SK-N-SH treated with all-trans-retinoic acid at 6 μM for 48 hours (cell line): Measurements from ENCODE around the gene AP4S1.

Experiments used
- ATAC-seq: fragments of 200-7000 bp; cut with Tn5 transposase; 3 replicates; pipeline ENCODE4 v1.9.1; 2020; ENCODE audit warnings: mild to moderate bottlenecking, moderate library complexity
- BACH2 ChIP-seq: fragments of 250-450 bp; sonication (Bioruptor Pico); IDR thresholded peaks from 2 replicates; pipeline ENCODE4 v1.9.0; 2021; ENCODE audit warnings: mild to moderate bottlenecking, borderline replicate concordance
- CSDC2 ChIP-seq: fragments of 250-450 bp; sonication (Bioruptor Pico); IDR thresholded peaks from 2 replicates; pipeline ENCODE4 v1.5.0; 2020; ENCODE audit warnings: mild to moderate bottlenecking, moderate library complexity
- ESRRG ChIP-seq: fragments of 250-450 bp; sonication (Bioruptor Pico); IDR thresholded peaks from 2 replicates; pipeline ENCODE4 v1.6.1; 2021; ENCODE audit warnings: mild to moderate bottlenecking
- ISL1 ChIP-seq: fragments of 250-450 bp; sonication (Bioruptor Pico); IDR thresholded peaks from 2 replicates; pipeline ENCODE4 v2.1.2; 2022; ENCODE audit warnings: mild to moderate bottlenecking, moderate library complexity
- OSR1 ChIP-seq: fragments of 250-450 bp; sonication (Bioruptor Pico); IDR thresholded peaks from 2 replicates; pipeline ENCODE4 v1.8.0; 2022; ENCODE audit warnings: moderate library complexity, mild to moderate bottlenecking, inconsistent platforms
- PPARA ChIP-seq: fragments of 250-450 bp; sonication (Bioruptor Pico); IDR thresholded peaks from 2 replicates; pipeline ENCODE4 v1.5.0; 2020; ENCODE audit warnings: mild to moderate bottlenecking, borderline replicate concordance
- RARB ChIP-seq: fragments of 250-450 bp; sonication (Bioruptor Pico); IDR thresholded peaks from 2 replicates; pipeline ENCODE4 v1.8.0; 2021; ENCODE audit warnings: mild to moderate bottlenecking, moderate library complexity
- SNAI2 ChIP-seq: fragments of 250-450 bp; sonication (Bioruptor Pico); IDR thresholded peaks from 2 replicates; pipeline ENCODE4 v1.5.0; 2020; ENCODE audit warnings: mild to moderate bottlenecking, moderate library complexity
- TCF4 ChIP-seq: fragments of 250-450 bp; sonication (Bioruptor Pico); IDR thresholded peaks from 2 replicates; pipeline ENCODE4 v1.8.0; 2021; ENCODE audit warnings: mild to moderate bottlenecking, moderate library complexity, borderline replicate concordance
- TOX ChIP-seq: fragments of 250-450 bp; sonication (Bioruptor Pico); IDR thresholded peaks from 2 replicates; pipeline ENCODE4 v1.8.0; 2021; ENCODE audit warnings: mild to moderate bottlenecking, moderate library complexity, borderline replicate concordance
- ZC3H10 ChIP-seq: fragments of 250-450 bp; sonication (Bioruptor Pico); IDR thresholded peaks from 2 replicates; pipeline ENCODE4 v1.5.1; 2021; ENCODE audit warnings: mild to moderate bottlenecking, moderate library complexity
- ZFP3 ChIP-seq: fragments of 250-450 bp; sonication (Bioruptor Pico); IDR thresholded peaks from 2 replicates; pipeline ENCODE4 v1.5.0; 2020; ENCODE audit warnings: mild to moderate bottlenecking, moderate library complexity
- ZFP30 ChIP-seq: fragments of 450-650 bp; formaldehyde crosslinking; IDR thresholded peaks from 2 replicates; pipeline ENCODE4 v1.5.0; 2022; ENCODE audit warnings: mild to moderate bottlenecking, moderate library complexity
- ZNF565 ChIP-seq: fragments of 450-650 bp; formaldehyde crosslinking; conservative IDR thresholded peaks from 2 replicates; pipeline ENCODE4 v1.5.0; 2020; ENCODE audit warnings: low read depth, mild to moderate bottlenecking, moderate library complexity
- ZNF70 ChIP-seq: fragments of 450-650 bp; formaldehyde crosslinking; IDR thresholded peaks from 2 replicates; pipeline ENCODE4 v1.5.0; 2020; ENCODE audit warnings: mild to moderate bottlenecking, moderate library complexity
- ZNF8 ChIP-seq: fragments of 450-650 bp; formaldehyde crosslinking; IDR thresholded peaks from 2 replicates; pipeline ENCODE4 v1.5.0; 2020; ENCODE audit warnings: mild to moderate bottlenecking, moderate library complexity
- TF ChIP-seq, protein P1 (sequence below): fragments of 250-450 bp; sonication (Bioruptor Pico); IDR thresholded peaks from 2 replicates; pipeline ENCODE4 v1.8.0; 2021; ENCODE audit warnings: low read depth, mild to moderate bottlenecking, moderate library complexity, borderline replicate concordance
- TF ChIP-seq, protein P2 (sequence below): fragments of 250-450 bp; sonication (Bioruptor Pico); IDR thresholded peaks from 2 replicates; pipeline ENCODE4 v1.5.0; 2020; ENCODE audit warnings: mild to moderate bottlenecking, moderate library complexity
- TF ChIP-seq, protein P3 (sequence below): fragments of 250-450 bp; sonication (Bioruptor Pico); IDR thresholded peaks from 2 replicates; pipeline ENCODE4 v1.5.1; 2020; ENCODE audit warnings: low read depth, mild to moderate bottlenecking, moderate library complexity
- TF ChIP-seq, protein P4 (sequence below): fragments of 250-450 bp; sonication (Bioruptor Pico); IDR thresholded peaks from 2 replicates; pipeline ENCODE4 v1.5.1; 2021; ENCODE audit warnings: mild to moderate bottlenecking, moderate library complexity

The AP4S1 gene

DNA sequence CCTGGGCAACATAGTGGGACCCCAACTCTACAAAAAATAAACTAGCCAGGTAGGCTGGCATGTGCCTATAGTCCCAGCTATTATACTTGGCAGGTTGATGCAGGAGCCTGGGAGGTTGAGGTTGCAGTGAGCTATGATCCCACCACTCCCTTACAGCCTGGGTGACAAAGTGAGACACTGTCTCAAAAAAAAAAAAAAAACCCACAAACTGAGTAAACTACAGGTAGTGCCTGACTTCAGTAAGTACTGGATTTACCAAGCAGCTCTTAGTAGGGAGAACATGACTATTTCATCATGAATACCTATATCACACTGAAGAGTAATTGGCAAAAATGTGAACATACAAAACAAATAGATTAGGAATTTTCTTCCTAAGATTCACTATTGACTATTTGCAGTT, 32.4 kb upstream of the AP4S1 start:
- TF ChIP-seq OSR1 (CRISPR knock-in tag) = no peak
- TF ChIP-seq, protein P1, sequence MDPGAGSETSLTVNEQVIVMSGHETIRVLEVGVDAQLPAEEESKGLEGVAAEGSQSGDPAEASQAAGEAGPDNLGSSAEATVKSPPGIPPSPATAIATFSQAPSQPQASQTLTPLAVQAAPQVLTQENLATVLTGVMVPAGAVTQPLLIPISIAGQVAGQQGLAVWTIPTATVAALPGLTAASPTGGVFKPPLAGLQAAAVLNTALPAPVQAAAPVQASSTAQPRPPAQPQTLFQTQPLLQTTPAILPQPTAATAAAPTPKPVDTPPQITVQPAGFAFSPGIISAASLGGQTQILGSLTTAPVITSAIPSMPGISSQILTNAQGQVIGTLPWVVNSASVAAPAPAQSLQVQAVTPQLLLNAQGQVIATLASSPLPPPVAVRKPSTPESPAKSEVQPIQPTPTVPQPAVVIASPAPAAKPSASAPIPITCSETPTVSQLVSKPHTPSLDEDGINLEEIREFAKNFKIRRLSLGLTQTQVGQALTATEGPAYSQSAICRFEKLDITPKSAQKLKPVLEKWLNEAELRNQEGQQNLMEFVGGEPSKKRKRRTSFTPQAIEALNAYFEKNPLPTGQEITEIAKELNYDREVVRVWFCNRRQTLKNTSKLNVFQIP = no peak
- no peak for TF ChIP-seq RARB
- no peak for TF ChIP-seq ZFP3 (CRISPR knock-in tag)
- no peak for TF ChIP-seq ISL1
- TF ChIP-seq ZNF70 = no peak
- TF ChIP-seq ESRRG (CRISPR knock-in tag) = no peak
- TF ChIP-seq, protein P2, sequence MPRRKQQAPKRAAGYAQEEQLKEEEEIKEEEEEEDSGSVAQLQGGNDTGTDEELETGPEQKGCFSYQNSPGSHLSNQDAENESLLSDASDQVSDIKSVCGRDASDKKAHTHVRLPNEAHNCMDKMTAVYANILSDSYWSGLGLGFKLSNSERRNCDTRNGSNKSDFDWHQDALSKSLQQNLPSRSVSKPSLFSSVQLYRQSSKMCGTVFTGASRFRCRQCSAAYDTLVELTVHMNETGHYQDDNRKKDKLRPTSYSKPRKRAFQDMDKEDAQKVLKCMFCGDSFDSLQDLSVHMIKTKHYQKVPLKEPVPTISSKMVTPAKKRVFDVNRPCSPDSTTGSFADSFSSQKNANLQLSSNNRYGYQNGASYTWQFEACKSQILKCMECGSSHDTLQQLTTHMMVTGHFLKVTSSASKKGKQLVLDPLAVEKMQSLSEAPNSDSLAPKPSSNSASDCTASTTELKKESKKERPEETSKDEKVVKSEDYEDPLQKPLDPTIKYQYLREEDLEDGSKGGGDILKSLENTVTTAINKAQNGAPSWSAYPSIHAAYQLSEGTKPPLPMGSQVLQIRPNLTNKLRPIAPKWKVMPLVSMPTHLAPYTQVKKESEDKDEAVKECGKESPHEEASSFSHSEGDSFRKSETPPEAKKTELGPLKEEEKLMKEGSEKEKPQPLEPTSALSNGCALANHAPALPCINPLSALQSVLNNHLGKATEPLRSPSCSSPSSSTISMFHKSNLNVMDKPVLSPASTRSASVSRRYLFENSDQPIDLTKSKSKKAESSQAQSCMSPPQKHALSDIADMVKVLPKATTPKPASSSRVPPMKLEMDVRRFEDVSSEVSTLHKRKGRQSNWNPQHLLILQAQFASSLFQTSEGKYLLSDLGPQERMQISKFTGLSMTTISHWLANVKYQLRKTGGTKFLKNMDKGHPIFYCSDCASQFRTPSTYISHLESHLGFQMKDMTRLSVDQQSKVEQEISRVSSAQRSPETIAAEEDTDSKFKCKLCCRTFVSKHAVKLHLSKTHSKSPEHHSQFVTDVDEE = no peak
- no peak for TF ChIP-seq TCF4 (CRISPR knock-in tag)
- no peak for TF ChIP-seq ZC3H10
- no peak for TF ChIP-seq CSDC2 (CRISPR knock-in tag)
- TF ChIP-seq, protein P3, sequence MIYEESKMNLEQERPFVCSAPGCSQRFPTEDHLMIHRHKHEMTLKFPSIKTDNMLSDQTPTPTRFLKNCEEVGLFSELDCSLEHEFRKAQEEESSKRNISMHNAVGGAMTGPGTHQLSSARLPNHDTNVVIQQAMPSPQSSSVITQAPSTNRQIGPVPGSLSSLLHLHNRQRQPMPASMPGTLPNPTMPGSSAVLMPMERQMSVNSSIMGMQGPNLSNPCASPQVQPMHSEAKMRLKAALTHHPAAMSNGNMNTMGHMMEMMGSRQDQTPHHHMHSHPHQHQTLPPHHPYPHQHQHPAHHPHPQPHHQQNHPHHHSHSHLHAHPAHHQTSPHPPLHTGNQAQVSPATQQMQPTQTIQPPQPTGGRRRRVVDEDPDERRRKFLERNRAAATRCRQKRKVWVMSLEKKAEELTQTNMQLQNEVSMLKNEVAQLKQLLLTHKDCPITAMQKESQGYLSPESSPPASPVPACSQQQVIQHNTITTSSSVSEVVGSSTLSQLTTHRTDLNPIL (CRISPR knock-in tag) = no peak
- no peak for TF ChIP-seq PPARA (CRISPR knock-in tag)
- no peak for TF ChIP-seq BACH2
- TF ChIP-seq, all 23 proteins: peak for 0
- no peak for ATAC-seq

DNA sequence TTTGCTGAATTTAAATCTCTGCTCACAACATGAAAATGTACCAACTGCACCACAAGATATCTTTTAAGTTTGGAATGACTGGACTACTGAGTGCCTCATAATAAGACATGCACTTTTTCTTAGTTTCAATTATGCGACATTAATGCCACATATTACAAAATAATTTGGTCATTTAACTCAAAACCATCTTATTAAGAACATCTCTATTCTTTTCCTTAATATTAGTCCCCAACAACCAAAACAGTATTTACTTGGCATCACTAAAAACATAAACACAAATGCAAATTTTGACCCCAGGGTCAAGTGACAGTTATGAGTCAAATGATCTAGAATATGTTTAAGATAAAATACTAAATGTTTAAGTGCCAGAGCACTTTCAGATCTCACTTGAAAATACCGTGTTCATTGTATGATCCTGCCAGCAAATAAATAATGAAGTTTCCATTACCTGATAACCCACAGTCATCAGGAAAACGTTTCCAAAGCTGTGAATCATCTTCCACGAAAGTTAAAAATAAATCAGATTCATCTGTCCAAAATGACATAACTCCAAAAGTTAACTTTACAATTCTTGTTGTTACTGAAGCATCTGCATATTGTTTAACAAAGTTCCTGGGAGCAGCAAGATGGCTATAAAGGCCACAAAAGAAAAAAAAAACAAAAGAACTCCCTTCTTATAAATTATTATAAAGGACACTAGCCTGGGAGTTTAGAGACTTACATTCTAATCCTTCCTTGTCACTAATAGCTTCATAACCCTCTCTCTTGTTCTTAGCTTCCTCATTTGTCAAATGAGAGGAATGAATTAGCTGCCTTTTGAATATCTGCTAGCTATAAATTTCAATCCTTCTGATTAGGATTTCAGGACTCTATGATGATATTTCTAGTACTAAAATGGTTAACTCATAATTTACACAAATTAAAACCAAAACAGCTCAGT, 30.5 kb upstream of the AP4S1 start:
- peak; percentile 70 for ATAC-seq
- TF ChIP-seq ZFP3 (CRISPR knock-in tag) = no peak
- TF ChIP-seq, protein P4, sequence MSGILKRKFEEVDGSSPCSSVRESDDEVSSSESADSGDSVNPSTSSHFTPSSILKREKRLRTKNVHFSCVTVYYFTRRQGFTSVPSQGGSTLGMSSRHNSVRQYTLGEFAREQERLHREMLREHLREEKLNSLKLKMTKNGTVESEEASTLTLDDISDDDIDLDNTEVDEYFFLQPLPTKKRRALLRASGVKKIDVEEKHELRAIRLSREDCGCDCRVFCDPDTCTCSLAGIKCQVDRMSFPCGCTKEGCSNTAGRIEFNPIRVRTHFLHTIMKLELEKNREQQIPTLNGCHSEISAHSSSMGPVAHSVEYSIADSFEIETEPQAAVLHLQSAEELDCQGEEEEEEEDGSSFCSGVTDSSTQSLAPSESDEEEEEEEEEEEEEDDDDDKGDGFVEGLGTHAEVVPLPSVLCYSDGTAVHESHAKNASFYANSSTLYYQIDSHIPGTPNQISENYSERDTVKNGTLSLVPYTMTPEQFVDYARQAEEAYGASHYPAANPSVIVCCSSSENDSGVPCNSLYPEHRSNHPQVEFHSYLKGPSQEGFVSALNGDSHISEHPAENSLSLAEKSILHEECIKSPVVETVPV (CRISPR knock-in tag) = no peak
- TF ChIP-seq SNAI2 (CRISPR knock-in tag) = no peak
- TF ChIP-seq ISL1 = peak; percentile 75
- TF ChIP-seq ZFP30 (CRISPR knock-in tag) = no peak
- TF ChIP-seq, all 23 proteins: peak for 1

DNA sequence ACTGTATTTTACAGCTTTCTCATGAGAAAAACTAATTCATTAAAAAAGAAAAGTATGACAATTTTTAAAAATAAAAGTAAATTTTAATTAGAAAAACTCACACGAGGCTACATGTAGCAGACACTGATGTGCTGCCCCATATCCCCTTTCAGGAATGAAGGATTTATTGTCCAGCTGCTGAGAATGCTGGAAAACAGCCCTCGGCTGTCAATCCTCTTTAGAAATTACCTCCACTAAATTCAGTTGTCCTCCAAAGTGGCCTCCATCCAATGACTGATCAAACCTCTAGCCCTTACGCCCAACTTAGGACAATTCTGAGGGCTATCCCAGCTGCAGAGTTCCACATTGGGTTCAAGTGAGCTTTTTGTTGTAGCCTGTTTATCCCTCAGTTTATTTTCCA, 29.8 kb upstream of the AP4S1 start:
- ATAC-seq = peak; percentile 31; the same call in 2 of the 3 replicates
- TF ChIP-seq, protein P1 = no peak
- TF ChIP-seq BACH2 (no peak), ZNF8 (CRISPR knock-in tag) (no peak), ZC3H10 (no peak), PPARA (CRISPR knock-in tag) (no peak)

DNA sequence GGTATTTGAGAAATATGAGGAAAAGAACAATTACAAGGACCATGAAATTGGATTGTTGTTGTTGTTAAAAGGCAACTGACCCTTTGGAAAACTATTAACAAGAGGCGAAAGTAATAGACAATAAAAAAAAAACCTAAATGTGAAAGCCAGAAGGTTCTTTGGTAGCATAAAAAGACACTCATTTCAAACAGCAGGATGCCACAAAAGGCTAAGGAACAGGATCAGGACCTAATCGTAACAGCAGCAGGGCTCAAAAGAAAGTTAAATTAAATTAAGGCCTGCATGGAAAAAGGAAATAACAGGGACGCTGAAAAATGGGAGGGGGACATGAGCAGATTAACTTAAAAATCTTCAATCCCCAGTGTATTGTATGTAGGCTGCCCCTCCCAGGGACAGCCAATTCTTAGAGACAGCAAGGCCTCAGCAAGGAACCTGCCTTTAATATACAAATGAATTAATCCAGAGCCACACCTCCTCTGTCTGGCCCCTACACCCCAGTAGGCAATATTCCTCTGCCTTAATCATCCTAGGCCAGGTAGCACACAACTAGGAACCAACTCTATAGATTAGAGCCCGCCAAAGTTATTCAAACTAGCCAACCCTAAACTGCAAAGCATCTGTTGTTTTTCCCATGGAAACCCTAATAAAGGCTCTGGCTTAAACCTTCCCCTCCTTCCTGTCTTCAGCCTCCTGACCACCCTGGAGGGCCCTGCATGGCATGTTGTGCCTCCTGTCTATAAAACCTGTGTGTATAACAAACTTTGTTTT, 28.4 kb upstream of the AP4S1 start:
- no peak for ATAC-seq
- TF ChIP-seq BACH2 (no peak), OSR1 (CRISPR knock-in tag) (no peak), TOX (CRISPR knock-in tag) (no peak), ZNF565 (no peak), ZFP30 (CRISPR knock-in tag) (no peak), ZFP3 (CRISPR knock-in tag) (no peak), ESRRG (CRISPR knock-in tag) (no peak), SNAI2 (CRISPR knock-in tag) (no peak), TCF4 (CRISPR knock-in tag) (no peak), CSDC2 (CRISPR knock-in tag) (no peak), ZNF70 (no peak)
- TF ChIP-seq, protein P3 (CRISPR knock-in tag) = no peak
- TF ChIP-seq, protein P2 = no peak
